Upper lobe of left lung (tissue), 6 donors: Measurements from ENCODE around the gene TBL2. TPM values are rescaled to one million over a fixed set of nuclear protein-coding genes. Genes with fewer than 3 reads are reported as not detected.
"Not testable (repeated sequence)": the region's sequence is repeated elsewhere in the genome, so short reads cannot be mapped to it uniquely, and the experiment has no call there.

ENCODE experiments used
- ATAC-seq, 2 donors: fragments of 200-7000 bp; cut with Tn5 transposase; one replicate each; pipeline ENCODE4 v1.9.1; 2022; ENCODE audit warnings: mild to moderate bottlenecking in 2 of 2, moderate library complexity in 2 of 2; ENCODE audit not compliant: low FRiP score in 2 of 2
- DNase-seq, 2 donors: peaks; one replicate each; pipeline ENCODE4 v3.0.0-alpha.2; 2019 to 2020
- H3K27ac ChIP-seq, 4 donors: fragments of 200-600 bp; sonication (generic); one replicate each; pipeline ENCODE4 v1.5.1; 2016 to 2019
- H3K27me3 ChIP-seq, 4 donors: fragments of 200-600 bp; sonication (generic); one replicate each; pipeline ENCODE4 v1.5.1; 2017 to 2019
- H3K36me3 ChIP-seq, 4 donors: fragments of 200-600 bp; sonication (generic); one replicate each; pipeline ENCODE4 v1.5.1; 2016 to 2019
- H3K4me1 ChIP-seq, 4 donors: fragments of 200-600 bp; sonication (generic); one replicate each; pipeline ENCODE4 v1.5.1; 2018 to 2019
- H3K4me3 ChIP-seq, 4 donors: fragments of 200-600 bp; sonication (generic); one replicate each; pipeline ENCODE4 v1.5.1; 2017 to 2019; ENCODE audit warnings: mild to moderate bottlenecking in 2 of 4, moderate library complexity in 1 of 4
- H3K9me3 ChIP-seq, 4 donors: fragments of 200-600 bp; sonication (generic); one replicate each; pipeline ENCODE4 v1.5.1; 2018 to 2019
- CTCF ChIP-seq, 6 experiments: fragments of 450-650 bp in 4 of 6; fragments of 200-600 bp in 2 of 6; sonication (generic) in 2 of 6; IDR thresholded peaks; one replicate each; pipeline ENCODE4 v1.5.1; 2016 to 2019; ENCODE audit warnings: antibody characterized with exemption in 6 of 6
- EP300 ChIP-seq, 4 donors: sonication (generic); formaldehyde crosslinking; IDR thresholded peaks; one replicate each; pipeline ENCODE4 v1.5.1; 2017; ENCODE audit warnings: antibody characterized with exemption in 4 of 4, control low read depth in 2 of 4
- POLR2A ChIP-seq, 4 donors: fragments of 450-650 bp; IDR thresholded peaks; one replicate each; pipeline ENCODE4 v1.5.1; 2016 to 2017; ENCODE audit warnings: antibody characterized with exemption in 4 of 4, mild to moderate bottlenecking in 2 of 4
- POLR2AphosphoS5 ChIP-seq, 2 donors: sonication (generic); formaldehyde crosslinking; IDR thresholded peaks; one replicate each; pipeline ENCODE4 v1.5.1; 2017; ENCODE audit warnings: antibody characterized with exemption in 2 of 2
- WGBS, 2 donors: methylation state at CpG; one replicate each; pipeline ENCODE4 v1.1.5; 2017 to 2018; 5-methylcytosine and 5-hydroxymethylcytosine counted together
- total RNA-seq, 6 donors: library from RNA; depleted of rRNA in 4 of 6; stranded (reverse); fragments of >200 nt in 4 of 6; gene quantifications; one replicate each; pipeline versions ENCODE4 v1.1.0 to v1.2.1, GENCODE V29; 2016 to 2021
- donor health status: DM: no; HTN: no; CAD: no; lungs with moderate emphysema.
- donor health status: DM: no; HTN: yes; CAD: no; lungs with severe emphysema.

The TBL2 gene
- total RNA-seq, 6 donors from 2014 or later: 15.7 to 52.9 (median 30.7) TPM

- 91 to 95% methylated on average over 4 to 13 of the region's 13 CpGs for WGBS, 2 donors
- no peaks in the 10 kb centered on the region for H3K4me1 ChIP-seq
- peaks cover 55 to 95% (median 82%) of the 10 kb centered on the region in 4 donors for H3K36me3 ChIP-seq
- ATAC-seq: no peak
- no peak for TF ChIP-seq EP300 (IDR thresholded peaks at IDR 0.05)
- TF ChIP-seq POLR2A (IDR thresholded peaks at IDR 0.05): no peak
- TF ChIP-seq POLR2AphosphoS5 (IDR thresholded peaks at IDR 0.05): no peak
- no peak for TF ChIP-seq CTCF (IDR thresholded peaks at IDR 0.05)
- no peak overlapping the region for H3K4me3 ChIP-seq
- H3K27ac ChIP-seq: no peak overlapping the region
- DNase-seq: no peak
- no peaks in the 10 kb centered on the region for H3K27me3 ChIP-seq
- H3K9me3 ChIP-seq: no peaks in the 10 kb centered on the region
Observed at GRCh38 chr7:73539709-73540108, 38.7 kb downstream of the TBL2 start.

- 89 to 98% methylated on average over 2 of the region's 2 CpGs for WGBS, 2 donors
- H3K9me3 ChIP-seq: not testable (repeated sequence)
Observed at GRCh38 chr7:73538510-73538909, 39.9 kb downstream of the TBL2 start.

GRCh38 chr7:73537051-73537450 is 41.3 kb downstream of the TBL2 start:
- H3K4me3 ChIP-seq: no peak overlapping the region
- H3K27me3 ChIP-seq: no peaks in the 10 kb centered on the region
- H3K27ac ChIP-seq: no peak overlapping the region
- WGBS, 2 donors: 93 to 100% methylated on average over 6 to 16 of the region's 16 CpGs
- H3K9me3 ChIP-seq: no peaks in the 10 kb centered on the region
- no peaks in the 10 kb centered on the region for H3K4me1 ChIP-seq
- ATAC-seq (no peak), DNase-seq (peak in 1 of 2 donors; percentile 65)
- H3K36me3 ChIP-seq: peaks cover 43 to 85% (median 72%) of the 10 kb centered on the region in 4 donors
- TF ChIP-seq POLR2AphosphoS5 (IDR thresholded peaks at IDR 0.05) (no peak), POLR2A (IDR thresholded peaks at IDR 0.05) (no peak), CTCF (IDR thresholded peaks at IDR 0.05) (no peak)

More at GRCh38 chr7:73538510-73538909, 39.9 kb downstream of the TBL2 start:
- H3K4me3 ChIP-seq, H3K4me1 ChIP-seq, H3K27me3 ChIP-seq, DNase-seq, ATAC-seq, H3K27ac ChIP-seq: not testable (repeated sequence)
- peaks cover 55 to 96% (median 83%) of the 10 kb centered on the region in 4 donors for H3K36me3 ChIP-seq

- ATAC-seq (no peak), DNase-seq (no peak)
- H3K27me3 ChIP-seq: no peaks in the 10 kb centered on the region
- peaks cover 37 to 80% (median 66%) of the 10 kb centered on the region in 4 donors for H3K36me3 ChIP-seq
- TF ChIP-seq POLR2A (IDR thresholded peaks at IDR 0.05) (no peak), POLR2AphosphoS5 (IDR thresholded peaks at IDR 0.05) (no peak)
- no peaks in the 10 kb centered on the region for H3K4me1 ChIP-seq
- no peak overlapping the region for H3K27ac ChIP-seq
- no peaks in the 10 kb centered on the region for H3K9me3 ChIP-seq
- 89 to 91% methylated on average over 5 of the region's 5 CpGs for WGBS, 2 donors
- no peak overlapping the region for H3K4me3 ChIP-seq
Observed at GRCh38 chr7:73536479-73536878, 41.9 kb downstream of the TBL2 start.

GRCh38 chr7:73535918-73536317 is 42.5 kb downstream of the TBL2 start:
- H3K36me3 ChIP-seq: peaks cover 37 to 74% (median 61%) of the 10 kb centered on the region in 4 donors
- not testable (repeated sequence) for H3K4me3 ChIP-seq, ATAC-seq, H3K9me3 ChIP-seq, H3K27me3 ChIP-seq, H3K27ac ChIP-seq, DNase-seq, H3K4me1 ChIP-seq
- WGBS, 2 donors: 91 to 96% methylated on average over 7 of the region's 7 CpGs

GRCh38 chr7:73533742-73534141 is 44.6 kb downstream of the TBL2 start:
- no peak for DNase-seq
- TF ChIP-seq POLR2AphosphoS5 (IDR thresholded peaks at IDR 0.05) (no peak), POLR2A (IDR thresholded peaks at IDR 0.05) (no peak), EP300 (IDR thresholded peaks at IDR 0.05) (no peak), CTCF (IDR thresholded peaks at IDR 0.05) (no peak)
- H3K4me3 ChIP-seq: no peak overlapping the region
- no peaks in the 10 kb centered on the region for H3K27me3 ChIP-seq
- WGBS, 2 donors: 87 to 91% methylated on average over 9 of the region's 9 CpGs
- H3K36me3 ChIP-seq: peaks cover 21 to 52% (median 41%) of the 10 kb centered on the region in 4 donors
- ATAC-seq: no peak
- no peak overlapping the region for H3K27ac ChIP-seq
- no peaks in the 10 kb centered on the region for H3K4me1 ChIP-seq
- H3K9me3 ChIP-seq: no peaks in the 10 kb centered on the region
